GM23338 (cell line): ENCODE results near the gene ONECUT3. TPM values are rescaled to one million over a fixed set of nuclear protein-coding genes. Genes with fewer than 3 reads are reported as not detected.

Source experiments
- ATAC-seq: fragments of 200-7000 bp; cut with Tn5 transposase; 3 replicates; pipeline ENCODE4 v1.9.1; 2020
- DNase-seq: peaks from one replicate; pipeline ENCODE4 v3.0.0-alpha.2; 2015; ENCODE audit warnings: low spot score
- H2AFZ ChIP-seq: fragments of 200-600 bp; sonication (generic); 2 replicates; pipeline ENCODE4 v1.8.0; 2016; ENCODE audit warnings: antibody characterized with exemption, mild to moderate bottlenecking, moderate library complexity
- H3F3A ChIP-seq: fragments of 200-600 bp; sonication (generic); replicated peaks from 2 replicates; pipeline ENCODE4 v1.8.0; 2017; ENCODE audit warnings: antibody characterized with exemption, mixed run types, low read depth
- H3K27ac ChIP-seq: fragments of 200-600 bp; sonication (generic); 2 replicates; pipeline ENCODE4 v1.6.1; 2016; ENCODE audit warnings: low read depth
- H3K27me3 ChIP-seq: fragments of 200-600 bp; sonication (generic); 2 replicates; pipeline ENCODE4 v1.8.0; 2016; ENCODE audit warnings: mild to moderate bottlenecking, mixed run types, moderate library complexity; ENCODE audit not compliant: insufficient read depth
- H3K36me3 ChIP-seq: fragments of 200-600 bp; sonication (generic); 2 replicates; pipeline ENCODE4 v1.8.0; 2016; ENCODE audit warnings: mild to moderate bottlenecking; ENCODE audit not compliant: insufficient read depth
- H3K4me1 ChIP-seq: fragments of 200-600 bp; sonication (generic); 2 replicates; pipeline ENCODE4 v1.8.0; 2016; ENCODE audit warnings: mild to moderate bottlenecking, moderate library complexity; ENCODE audit not compliant: insufficient read depth
- H3K4me2 ChIP-seq: fragments of 200-600 bp; sonication (generic); 2 replicates; pipeline ENCODE4 v1.7.1; 2017; ENCODE audit warnings: mixed run types
- H3K4me3 ChIP-seq: fragments of 200-600 bp; sonication (generic); 2 replicates; pipeline ENCODE4 v1.6.1; 2016; ENCODE audit warnings: mixed run types
- H3K79me2 ChIP-seq: fragments of 200-600 bp; sonication (generic); replicated peaks from 2 replicates; pipeline ENCODE4 v1.8.0; 2017; ENCODE audit warnings: mild to moderate bottlenecking; ENCODE audit not compliant: insufficient read depth
- H3K9me2 ChIP-seq: fragments of 200-600 bp; sonication (generic); 2 replicates; pipeline ENCODE4 v1.8.0; 2017; ENCODE audit not compliant: insufficient read depth
- H4K20me1 ChIP-seq: fragments of 200-600 bp; sonication (generic); replicated peaks from 2 replicates; pipeline ENCODE4 v1.8.0; 2017; ENCODE audit warnings: mild to moderate bottlenecking; ENCODE audit not compliant: insufficient read depth
- H3K27ac Mint-ChIP-seq: 2 replicates; pipeline ENCODE4 v1.8.0; 2020; ENCODE audit warnings: inconsistent platforms, mild to moderate bottlenecking, moderate library complexity, mixed read lengths
- H3K27me3 Mint-ChIP-seq: 3 replicates; pipeline ENCODE4 v1.8.0; 2022; ENCODE audit warnings: low read depth, mild to moderate bottlenecking, moderate library complexity, mixed read lengths, inconsistent platforms; ENCODE audit not compliant: insufficient read depth, poor library complexity
- H3K36me3 Mint-ChIP-seq: 3 replicates; pipeline ENCODE4 v1.8.0; 2021; ENCODE audit warnings: low read depth, mild to moderate bottlenecking, inconsistent platforms, moderate library complexity, mixed read lengths
- H3K4me1 Mint-ChIP-seq: 3 replicates; pipeline ENCODE4 v1.8.0; 2020; ENCODE audit warnings: mild to moderate bottlenecking, inconsistent platforms, mixed read lengths
- H3K4me3 Mint-ChIP-seq: 3 replicates; pipeline ENCODE4 v1.8.0; 2021; ENCODE audit warnings: moderate library complexity, mild to moderate bottlenecking, inconsistent platforms, mixed read lengths
- H3K9me3 Mint-ChIP-seq: 3 replicates; pipeline ENCODE4 v1.8.0; 2020; ENCODE audit warnings: moderate library complexity, mild to moderate bottlenecking, inconsistent platforms, mixed read lengths
- CTCF ChIP-seq, 2 experiments: fragments of 200-600 bp in 1 of 2; sonication (generic) in 1 of 2; conservative IDR thresholded peaks; 2 replicates each; pipeline versions ENCODE4 v1.5.1 to v1.6.1; 2016 to 2017; ENCODE audit warnings: antibody characterized with exemption in 2 of 2, low read depth in 2 of 2, mild to moderate bottlenecking in 2 of 2, moderate library complexity in 1 of 2
- EZH2 ChIP-seq: fragments of 200-600 bp; sonication (generic); IDR thresholded peaks from one replicate; pipeline ENCODE4 v1.8.0; 2017; ENCODE audit warnings: antibody characterized with exemption, mild to moderate bottlenecking, low read depth; ENCODE audit not compliant: unreplicated experiment
- ZNF331 ChIP-seq: fragments of 250-450 bp; sonication (Bioruptor Pico); IDR thresholded peaks from 2 replicates; pipeline ENCODE4 v1.5.0; 2020; ENCODE audit warnings: low read depth, mild to moderate bottlenecking, moderate library complexity
- ZNF462 ChIP-seq: fragments of 250-450 bp; sonication (Bioruptor Pico); IDR thresholded peaks from 2 replicates; pipeline ENCODE4 v1.5.0; 2020; ENCODE audit warnings: mild to moderate bottlenecking, moderate library complexity
- polyA plus RNA-seq: library from polyadenylated mRNA; unstranded; fragments of >200 nt; fragmentation: Nextera tagmentation; extraction: Ambion mirVana; gene quantifications from 2 replicates; pipeline ENCODE4 v1.2.1, GENCODE V29; 2016
- total RNA-seq: library from RNA; depleted of rRNA; stranded (reverse); fragments of >200 nt; shearing (Covaris generic); gene quantifications from 2 replicates; pipeline ENCODE4 v1.2.3, GENCODE V29; 2014

Gene ONECUT3
- total and polyA plus RNA-seq, 2 experiments from 2014 or later, result not detected

GRCh38 chr19:1774989-1775772, 21.9 kb downstream of the ONECUT3 start:
- H3K9me2 ChIP-seq, result no peaks in the 10 kb centered on the region
- H3K27me3 ChIP-seq, result peaks cover 97% of the 10 kb centered on the region
- peaks cover 10% of the 10 kb centered on the region for H3K4me1 ChIP-seq
- ATAC-seq, result peak; percentile 84
- TF ChIP-seq ZNF331 (no peak), ZNF462 (0 out of 2 replicates have a peak, but pooled peaks have one; percentile 3), EZH2 (peak; percentile 35), CTCF (conservative IDR thresholded peaks at IDR 0.05; ENCODE audit: low read depth in 2 of 2) (peak; percentile 56 to 88)
- Mint-ChIP-seq H3K4me3 (peak overlapping the region; percentile 48; the same call in 1 of the 3 replicates), H3K27me3 (peaks cover 81% of the 10 kb centered on the region), H3K27ac (no peak overlapping the region), H3K9me3 (peaks cover 26% of the 10 kb centered on the region), H3K36me3 (no peaks in the 10 kb centered on the region; the same call in 2 of the 3 replicates), H3K4me1 (peaks cover 16% of the 10 kb centered on the region)
- peak overlapping the region; percentile 85 for H3K4me2 ChIP-seq
- H3K27ac ChIP-seq, result no peak overlapping the region
- peak overlapping the region; percentile 58 for H3K4me3 ChIP-seq
- H3K36me3 ChIP-seq, result no peaks in the 10 kb centered on the region
- no peaks in the 10 kb centered on the region; the same call in 1 of the 2 replicates for H4K20me1 ChIP-seq
- H2AFZ ChIP-seq, result 0 out of 2 replicates have a peak overlapping the region, but pooled peaks have one; percentile 56
- no peaks in the 10 kb centered on the region for H3K79me2 ChIP-seq
- H3F3A ChIP-seq, result peaks cover 10% of the 10 kb centered on the region
- peak; percentile 83 for DNase-seq
